ENCODE measurements around the gene METRNL.
"Not testable (repeated sequence)": the region's sequence is repeated elsewhere in the genome, so short reads cannot be mapped to it uniquely, and the experiment has no call there.

METRNL gene

DNA sequence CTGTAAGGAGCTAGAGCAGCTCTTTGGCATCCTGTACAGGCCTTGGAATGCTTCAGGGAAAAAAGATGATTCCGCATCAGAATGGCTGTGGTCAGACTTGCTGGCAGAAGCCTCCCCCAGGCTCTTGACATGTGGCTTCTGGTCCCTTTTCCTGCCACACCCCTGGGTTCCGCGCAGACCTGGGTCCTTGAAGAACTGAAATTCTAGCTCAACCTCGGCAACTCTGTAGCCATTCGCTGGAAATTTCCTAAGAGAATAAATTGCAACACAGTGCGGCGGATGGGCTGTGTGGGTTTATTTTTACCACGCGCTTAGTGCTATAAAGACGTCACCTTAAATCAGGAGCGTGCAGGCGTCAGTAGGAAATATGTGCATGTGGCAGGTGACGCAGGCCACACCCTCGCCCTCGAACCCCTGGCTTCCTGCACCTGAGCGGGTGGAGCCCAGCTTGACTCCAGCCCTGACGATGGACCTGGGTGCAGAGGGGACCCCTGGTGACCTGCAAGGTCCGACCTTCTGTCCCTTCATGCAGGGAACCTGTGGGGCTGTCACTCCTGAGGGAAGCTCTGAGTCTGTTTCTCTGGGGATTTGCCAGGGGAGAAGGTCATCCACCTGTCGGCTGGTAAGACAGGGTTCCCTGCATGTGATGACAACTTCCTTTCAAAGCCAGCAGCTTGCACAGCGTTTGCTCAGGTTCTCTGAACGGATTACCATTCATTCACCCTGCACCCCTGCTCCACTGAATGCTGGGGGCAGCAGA, 46.3 kb downstream of the METRNL start:
- H3K36me3 ChIP-seq (ENCODE audit: control insufficient read depth, low read depth, low read length), result no peaks in the 10 kb centered on the region
- H3K4me1 ChIP-seq (ENCODE audit: control insufficient read depth, low read depth, low read length), result peaks cover 4% of the 10 kb centered on the region
- no peaks in the 10 kb centered on the region for H3K9me3 ChIP-seq (ENCODE audit: control insufficient read depth, low read depth, low read length)
- no peak overlapping the region for H3K4me3 ChIP-seq (ENCODE audit: low read length)
- peaks cover 25% of the 10 kb centered on the region for H3K27me3 ChIP-seq (ENCODE audit: control insufficient read depth, insufficient read depth, low read length)
- no peak overlapping the region for H3K9ac ChIP-seq (ENCODE audit: low read length)
- H3K27ac ChIP-seq (ENCODE audit: low read length), result no peak overlapping the region

DNA sequence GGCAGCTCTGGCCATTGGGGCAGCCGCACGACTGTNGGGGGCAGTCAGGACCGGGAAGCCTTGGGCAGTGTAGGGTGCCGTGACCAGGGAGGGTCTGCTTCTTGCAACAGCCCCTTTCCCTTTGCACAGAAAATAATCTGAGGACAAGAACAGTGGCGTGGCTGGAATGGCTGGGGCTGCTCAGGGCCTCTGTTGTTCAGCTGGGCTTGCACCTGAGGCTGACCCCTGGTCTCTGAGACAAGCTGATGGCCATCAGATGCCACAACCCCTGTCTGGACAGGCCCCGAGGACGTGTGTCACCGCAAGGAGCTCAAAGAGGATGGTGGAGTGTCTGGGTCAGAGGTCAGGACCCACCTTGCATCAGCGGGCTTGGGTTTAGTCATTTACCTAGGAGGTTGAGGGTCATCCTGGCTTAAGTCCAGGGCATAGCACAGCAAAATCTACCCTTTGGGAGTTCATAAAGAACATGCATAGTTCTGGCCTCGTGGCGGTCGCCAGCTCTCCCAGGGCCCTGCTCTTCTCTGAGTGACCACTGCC, 46.9 kb downstream of the METRNL start:
- no peak overlapping the region for H3K9ac ChIP-seq (ENCODE audit: low read length)
- H3K27me3 ChIP-seq (ENCODE audit: control insufficient read depth, insufficient read depth, low read length), result peaks cover 19% of the 10 kb centered on the region
- no peaks in the 10 kb centered on the region for H3K36me3 ChIP-seq (ENCODE audit: control insufficient read depth, low read depth, low read length)
- H3K4me1 ChIP-seq (ENCODE audit: control insufficient read depth, low read depth, low read length), result peaks cover 4% of the 10 kb centered on the region
- no peak overlapping the region for H3K4me3 ChIP-seq (ENCODE audit: low read length)
- H3K9me3 ChIP-seq (ENCODE audit: control insufficient read depth, low read depth, low read length), result no peaks in the 10 kb centered on the region
- no peak overlapping the region for H3K27ac ChIP-seq (ENCODE audit: low read length)

DNA sequence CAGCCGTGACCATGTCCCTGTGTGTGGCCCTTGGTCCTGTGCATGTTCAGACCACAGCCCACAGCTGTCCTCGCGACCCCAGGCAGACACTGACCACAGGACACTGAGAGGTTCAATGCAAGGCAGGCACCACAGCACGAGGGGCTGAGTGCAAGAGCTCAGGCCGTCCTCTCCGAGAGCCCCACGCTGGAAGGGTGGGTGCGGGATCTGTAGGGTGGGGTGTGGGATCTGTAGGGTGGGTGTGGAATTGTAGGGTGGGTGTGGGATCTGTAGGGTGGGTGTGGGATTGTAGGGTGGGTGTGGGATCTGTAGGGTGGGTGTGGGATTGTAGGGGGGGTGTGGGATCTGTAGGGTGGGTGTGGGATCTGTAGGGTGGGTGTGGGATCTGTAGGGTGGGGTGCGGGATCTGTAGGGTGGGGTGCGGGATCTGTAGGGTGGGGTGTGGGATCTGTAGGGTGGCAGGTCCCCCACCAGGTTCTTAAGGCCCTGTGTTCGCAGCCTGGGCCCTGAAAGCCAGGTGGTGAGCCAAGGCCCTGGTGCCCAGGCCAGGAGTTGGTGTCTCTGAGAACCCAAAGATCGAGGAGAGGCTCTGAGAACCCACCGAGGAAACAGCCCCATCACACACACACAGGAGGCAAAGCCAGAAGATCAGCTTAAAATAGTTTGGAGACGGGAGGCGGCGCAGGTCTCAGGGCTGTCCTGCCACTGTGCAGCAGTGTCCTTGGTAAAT, 48.2 kb downstream of the METRNL start:
- Histone ChIP-seq H3K4me3 (ENCODE audit: low read length) (no peak overlapping the region), H3K36me3 (ENCODE audit: control insufficient read depth, low read depth, low read length) (no peaks in the 10 kb centered on the region), H3K27me3 (ENCODE audit: control insufficient read depth, insufficient read depth, low read length) (peaks cover 6% of the 10 kb centered on the region), H3K27ac (ENCODE audit: low read length) (no peak overlapping the region), H3K9ac (ENCODE audit: low read length) (no peak overlapping the region), H3K9me3 (ENCODE audit: control insufficient read depth, low read depth, low read length) (no peaks in the 10 kb centered on the region), H3K4me1 (ENCODE audit: control insufficient read depth, low read depth, low read length) (peaks cover under 1% of the 10 kb centered on the region)

DNA sequence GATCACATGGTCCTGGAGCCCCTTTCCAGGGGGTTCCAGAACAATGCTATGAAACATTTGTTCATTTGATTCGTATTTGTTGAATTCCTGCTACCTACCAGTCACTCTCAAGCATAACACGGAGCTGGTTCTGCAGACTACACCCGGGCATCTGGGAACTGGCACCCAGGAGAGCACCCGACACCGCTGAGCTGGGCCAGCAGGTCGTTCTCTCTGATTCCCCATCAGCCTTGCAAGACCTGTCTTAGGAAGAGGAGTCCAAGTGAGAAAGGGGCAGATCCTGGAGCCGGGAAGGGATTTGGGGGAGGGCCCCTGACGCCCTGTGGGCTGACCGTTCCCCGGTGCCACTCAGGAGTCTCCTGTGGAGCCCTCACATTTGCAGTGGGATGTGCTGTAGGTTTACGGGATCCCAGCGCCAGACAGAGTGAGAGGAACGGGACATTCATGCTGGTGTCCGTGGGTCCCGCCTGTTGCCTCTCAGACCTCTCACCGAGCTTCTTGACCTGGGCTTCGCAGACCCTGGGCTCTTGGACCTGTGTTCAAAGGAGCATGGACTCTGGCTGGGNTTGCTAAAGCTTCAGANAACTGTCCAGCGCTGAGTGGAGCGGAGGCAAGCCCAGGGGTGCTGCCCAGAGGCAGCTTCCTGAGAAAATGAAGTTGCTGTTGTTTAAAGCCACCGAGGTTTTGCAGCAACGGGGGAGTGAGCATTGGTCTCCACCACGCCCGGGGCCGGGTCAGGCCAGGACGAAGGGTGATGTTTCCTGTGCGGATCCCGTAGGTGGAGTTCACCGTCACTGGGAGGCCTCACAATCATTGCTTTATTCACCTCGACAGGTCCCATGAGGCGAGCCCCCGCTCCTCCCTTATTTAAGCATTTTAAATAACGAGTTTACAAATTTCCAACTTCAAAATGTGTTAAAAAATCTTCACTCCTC, 49.2 kb downstream of the METRNL start:
- H3K4me1 ChIP-seq (ENCODE audit: control insufficient read depth, low read depth, low read length), result no peaks in the 10 kb centered on the region
- H3K36me3 ChIP-seq (ENCODE audit: control insufficient read depth, low read depth, low read length), result no peaks in the 10 kb centered on the region
- H3K9ac ChIP-seq (ENCODE audit: low read length), result no peak overlapping the region
- no peaks in the 10 kb centered on the region for H3K27me3 ChIP-seq (ENCODE audit: control insufficient read depth, insufficient read depth, low read length)
- H3K4me3 ChIP-seq (ENCODE audit: low read length), result no peak overlapping the region
- no peak overlapping the region for H3K27ac ChIP-seq (ENCODE audit: low read length)
- H3K9me3 ChIP-seq (ENCODE audit: control insufficient read depth, low read depth, low read length), result no peaks in the 10 kb centered on the region

DNA sequence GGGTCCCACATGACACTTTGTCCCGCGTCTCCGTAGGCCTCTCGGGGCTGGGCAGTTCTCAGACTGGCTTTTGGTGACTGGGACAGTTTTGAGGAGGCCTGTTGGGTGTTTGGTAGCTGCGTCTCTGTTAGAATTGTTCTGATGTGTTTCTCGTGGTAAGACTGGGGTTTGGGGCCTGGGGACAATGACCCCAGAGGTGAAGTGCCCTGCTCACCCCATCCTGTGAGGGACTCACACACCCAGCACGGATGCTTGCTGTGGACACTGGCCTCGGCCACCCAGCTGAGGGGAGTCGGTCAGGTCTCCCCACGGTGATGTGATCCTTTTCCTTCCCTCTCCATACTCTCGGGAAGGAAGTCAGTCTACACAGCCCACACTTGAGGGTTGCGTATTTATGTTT, 50.3 kb downstream of the METRNL start:
- H3K27ac ChIP-seq (ENCODE audit: low read length), result no peak overlapping the region
- no peaks in the 10 kb centered on the region for H3K9me3 ChIP-seq (ENCODE audit: control insufficient read depth, low read depth, low read length)
- no peaks in the 10 kb centered on the region for H3K36me3 ChIP-seq (ENCODE audit: control insufficient read depth, low read depth, low read length)
- H3K4me3 ChIP-seq (ENCODE audit: low read length), result no peak overlapping the region
- H3K27me3 ChIP-seq (ENCODE audit: control insufficient read depth, insufficient read depth, low read length), result no peaks in the 10 kb centered on the region
- no peak overlapping the region for H3K9ac ChIP-seq (ENCODE audit: low read length)
- H3K4me1 ChIP-seq (ENCODE audit: control insufficient read depth, low read depth, low read length), result no peaks in the 10 kb centered on the region

DNA sequence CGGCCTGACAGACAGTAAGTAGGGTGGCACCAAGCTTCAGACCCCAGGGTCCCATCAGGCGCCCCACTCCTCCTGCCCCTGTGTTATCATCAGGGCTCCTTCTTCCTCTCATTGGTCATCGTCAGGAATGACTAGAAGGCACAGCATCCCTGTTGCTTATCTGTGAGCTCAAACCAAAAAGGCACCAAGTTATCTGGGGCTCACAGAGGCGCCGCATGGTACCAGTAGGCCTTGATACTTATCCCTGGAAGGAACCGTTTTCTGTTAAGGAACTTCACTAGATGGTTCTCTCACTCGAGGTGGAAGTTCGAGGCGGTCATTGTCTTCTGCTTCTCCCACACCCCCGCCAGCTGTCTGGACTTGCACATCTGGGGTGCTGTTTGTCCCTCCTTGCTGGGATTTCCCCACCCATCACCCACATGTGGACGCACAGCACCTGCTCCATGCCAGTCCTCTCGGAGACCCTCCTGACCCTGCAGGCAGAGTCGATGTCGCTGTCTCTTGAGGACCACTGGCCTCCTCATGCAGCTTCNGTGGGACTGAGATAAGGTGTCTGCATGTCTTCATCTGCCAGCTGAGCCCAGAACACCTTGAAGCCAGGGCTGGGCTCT, 52.1 kb downstream of the METRNL start:
- H3K4me1 ChIP-seq (ENCODE audit: control insufficient read depth, low read depth, low read length), result no peaks in the 10 kb centered on the region
- no peak overlapping the region for H3K9ac ChIP-seq (ENCODE audit: low read length)
- no peak overlapping the region for H3K4me3 ChIP-seq (ENCODE audit: low read length)
- H3K36me3 ChIP-seq (ENCODE audit: control insufficient read depth, low read depth, low read length), result no peaks in the 10 kb centered on the region
- no peak overlapping the region for H3K27ac ChIP-seq (ENCODE audit: low read length)
- H3K27me3 ChIP-seq (ENCODE audit: control insufficient read depth, insufficient read depth, low read length), result no peaks in the 10 kb centered on the region
- no peaks in the 10 kb centered on the region for H3K9me3 ChIP-seq (ENCODE audit: control insufficient read depth, low read depth, low read length)

DNA sequence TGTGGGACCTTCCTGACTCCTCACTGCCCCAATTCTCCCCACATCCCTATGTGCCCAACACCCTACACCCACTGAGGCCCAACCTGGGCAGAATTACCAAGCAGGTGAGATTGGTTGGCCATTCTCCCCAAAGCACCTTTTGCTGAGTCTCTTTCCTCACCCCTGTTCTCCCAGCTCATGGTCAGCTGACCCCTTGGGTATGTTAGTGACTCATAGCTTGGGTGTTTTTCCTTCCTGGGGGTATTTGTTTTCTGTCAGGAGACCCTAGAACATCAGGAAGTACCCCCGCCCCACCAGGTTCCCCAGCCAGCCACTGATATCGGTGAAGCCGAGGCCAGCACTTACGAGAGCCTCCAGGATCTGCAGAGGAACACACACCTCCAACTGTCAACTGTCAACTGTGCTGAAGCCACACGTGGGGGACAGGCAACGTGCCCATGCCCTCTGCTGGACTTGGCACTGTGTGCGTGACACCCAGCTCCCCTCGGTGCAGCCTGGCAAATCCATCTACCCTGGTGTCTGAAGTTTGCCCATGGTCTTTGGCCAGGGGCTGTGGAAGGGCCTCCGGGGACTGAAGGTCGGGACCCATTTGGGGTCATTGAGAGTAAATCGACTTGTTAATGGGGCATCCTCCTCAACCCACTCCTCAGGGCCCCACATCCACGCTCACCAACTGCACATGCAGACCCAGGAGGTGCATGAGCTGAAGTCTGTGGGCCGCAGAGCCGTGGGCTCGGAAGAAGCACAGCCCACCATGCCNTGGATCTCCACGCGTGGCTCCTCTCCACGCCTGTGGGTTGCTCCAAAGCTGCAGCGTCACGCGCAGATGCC, 53.1 kb downstream of the METRNL start:
- no peaks in the 10 kb centered on the region for H3K4me1 ChIP-seq (ENCODE audit: control insufficient read depth, low read depth, low read length)
- H3K9me3 ChIP-seq (ENCODE audit: control insufficient read depth, low read depth, low read length), result no peaks in the 10 kb centered on the region
- no peaks in the 10 kb centered on the region for H3K27me3 ChIP-seq (ENCODE audit: control insufficient read depth, insufficient read depth, low read length)
- H3K4me3 ChIP-seq (ENCODE audit: low read length), result no peak overlapping the region
- no peaks in the 10 kb centered on the region for H3K36me3 ChIP-seq (ENCODE audit: control insufficient read depth, low read depth, low read length)
- no peak overlapping the region for H3K9ac ChIP-seq (ENCODE audit: low read length)
- H3K27ac ChIP-seq (ENCODE audit: low read length), result no peak overlapping the region

DNA sequence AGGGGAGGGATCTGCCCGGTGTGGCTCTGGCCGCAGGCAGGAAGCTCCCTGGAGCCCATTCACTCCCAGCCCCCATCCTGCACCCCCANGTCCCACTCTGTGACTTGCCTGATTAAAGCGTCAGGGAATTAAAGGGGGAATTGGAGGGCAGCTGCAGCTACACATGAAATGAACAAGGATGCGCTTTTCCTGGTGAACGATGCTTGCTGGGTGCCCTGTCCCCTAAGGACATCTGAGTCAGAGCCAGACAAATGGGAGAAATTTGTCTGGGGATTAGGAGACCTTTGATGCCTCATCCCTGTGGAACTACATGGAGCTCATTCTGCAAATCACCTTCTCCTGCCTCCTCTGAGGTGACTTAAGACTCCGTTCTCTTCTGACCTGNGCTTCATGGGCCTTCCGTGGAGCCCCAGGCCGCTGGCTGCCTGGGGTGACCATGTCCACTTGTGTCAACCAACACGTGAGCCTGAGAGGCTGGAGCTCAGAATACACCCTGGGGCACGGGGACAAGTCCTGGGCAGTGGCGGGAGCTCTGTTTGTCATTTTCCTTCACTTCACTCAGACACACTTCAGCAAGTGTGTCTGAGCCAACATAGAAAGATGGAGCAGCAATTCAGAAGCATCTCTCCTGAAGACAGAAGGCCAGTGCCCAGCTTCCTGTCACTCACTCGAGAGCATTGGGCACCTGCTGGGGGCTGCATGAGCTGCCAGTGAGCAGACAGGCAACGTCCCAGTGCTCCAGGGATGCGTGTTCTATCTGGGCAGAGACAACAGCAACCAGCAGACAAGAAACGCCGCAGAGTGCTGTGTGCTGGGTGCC, 54.1 kb downstream of the METRNL start:
- H3K9me3 ChIP-seq (ENCODE audit: control insufficient read depth, low read depth, low read length), result no peaks in the 10 kb centered on the region
- H3K4me1 ChIP-seq (ENCODE audit: control insufficient read depth, low read depth, low read length), result no peaks in the 10 kb centered on the region
- no peak overlapping the region for H3K9ac ChIP-seq (ENCODE audit: low read length)
- no peaks in the 10 kb centered on the region for H3K36me3 ChIP-seq (ENCODE audit: control insufficient read depth, low read depth, low read length)
- H3K4me3 ChIP-seq (ENCODE audit: low read length), result no peak overlapping the region
- H3K27me3 ChIP-seq (ENCODE audit: control insufficient read depth, insufficient read depth, low read length), result no peaks in the 10 kb centered on the region
- H3K27ac ChIP-seq (ENCODE audit: low read length), result no peak overlapping the region

DNA sequence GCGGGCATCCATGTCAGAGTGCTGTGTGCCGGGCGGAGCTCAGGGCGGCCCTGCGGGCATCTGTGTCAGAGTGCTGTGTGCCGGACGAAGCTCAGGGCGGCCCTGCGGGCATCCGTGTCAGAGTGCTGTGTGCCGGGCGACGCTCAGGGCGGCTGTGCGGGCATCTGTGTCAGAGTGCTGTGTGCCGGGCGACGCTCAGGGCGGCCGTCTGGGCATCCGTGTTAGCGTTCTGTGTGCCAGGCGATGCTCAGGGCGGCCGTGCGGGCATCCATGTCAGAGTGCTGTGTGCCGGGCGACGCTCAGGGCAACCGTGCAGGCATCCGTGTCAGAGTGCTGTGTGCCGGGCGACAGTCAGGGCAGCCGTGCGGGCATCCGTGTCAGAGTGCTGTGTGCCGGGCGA, 55.0 kb downstream of the METRNL start:
- H3K9me3 ChIP-seq (ENCODE audit: control insufficient read depth, low read depth, low read length); H3K36me3 ChIP-seq (ENCODE audit: control insufficient read depth, low read depth, low read length); H3K9ac ChIP-seq (ENCODE audit: low read length); H3K27me3 ChIP-seq (ENCODE audit: control insufficient read depth, insufficient read depth, low read length); H3K27ac ChIP-seq (ENCODE audit: low read length); H3K4me3 ChIP-seq (ENCODE audit: low read length); H3K4me1 ChIP-seq (ENCODE audit: control insufficient read depth, low read depth, low read length): not testable (repeated sequence)

DNA sequence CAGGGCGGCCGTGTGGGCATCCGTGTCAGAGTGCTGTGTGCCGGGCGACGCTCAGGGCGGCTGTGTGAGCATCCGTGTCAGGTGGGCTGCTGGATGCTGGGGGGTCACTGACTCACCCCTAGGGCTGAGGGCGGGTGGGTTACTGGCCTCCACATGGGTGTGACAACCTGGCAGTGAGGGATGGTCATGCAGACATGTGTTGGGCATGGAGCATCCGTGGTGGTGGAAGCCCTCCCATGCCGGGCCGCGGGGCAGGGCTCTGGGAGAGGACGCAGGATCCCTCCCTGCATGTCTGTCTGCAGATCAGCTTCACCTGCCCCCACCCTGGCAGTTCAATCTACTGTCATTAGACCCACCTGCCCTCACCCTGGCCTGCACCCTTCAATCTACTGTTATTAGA, 56.3 kb downstream of the METRNL start:
- no peak overlapping the region for H3K27ac ChIP-seq (ENCODE audit: low read length)
- no peaks in the 10 kb centered on the region for H3K36me3 ChIP-seq (ENCODE audit: control insufficient read depth, low read depth, low read length)
- no peaks in the 10 kb centered on the region for H3K4me1 ChIP-seq (ENCODE audit: control insufficient read depth, low read depth, low read length)
- no peak overlapping the region for H3K9ac ChIP-seq (ENCODE audit: low read length)
- no peaks in the 10 kb centered on the region for H3K27me3 ChIP-seq (ENCODE audit: control insufficient read depth, insufficient read depth, low read length)
- H3K4me3 ChIP-seq (ENCODE audit: low read length), result no peak overlapping the region
- H3K9me3 ChIP-seq (ENCODE audit: control insufficient read depth, low read depth, low read length), result no peaks in the 10 kb centered on the region
